ENCODE measurements around the gene VIPR2.

Gene VIPR2

GRCh38 chr7:159122276-159122675 is 22.4 kb downstream of the VIPR2 start:
- TF ChIP-seq CTCF (IDR thresholded peaks at IDR 0.05; ENCODE audit: low read depth, low read length): no peak
- DNase-seq (ENCODE audit: extremely low read depth, low read depth): no peak

- DNase-seq (ENCODE audit: extremely low read depth, low read depth): no peak
- TF ChIP-seq CTCF (IDR thresholded peaks at IDR 0.05; ENCODE audit: low read depth, low read length): no peak
Measured at GRCh38 chr7:159121476-159121875, 23.2 kb downstream of the VIPR2 start.

- TF ChIP-seq CTCF (IDR thresholded peaks at IDR 0.05; ENCODE audit: low read depth, low read length): no peak
Measured at GRCh38 chr7:159121068-159121467, 23.6 kb downstream of the VIPR2 start.

GRCh38 chr7:159120540-159120919 is 24.1 kb downstream of the VIPR2 start:
- no peak for DNase-seq (ENCODE audit: extremely low read depth, low read depth)
- no peak for TF ChIP-seq CTCF (IDR thresholded peaks at IDR 0.05; ENCODE audit: low read depth, low read length)

More at GRCh38 chr7:159121068-159121467, 23.6 kb downstream of the VIPR2 start:
- no peak for DNase-seq (ENCODE audit: extremely low read depth, low read depth)

GRCh38 chr7:159119851-159120539 is 24.7 kb downstream of the VIPR2 start:
- TF ChIP-seq CTCF (IDR thresholded peaks at IDR 0.05; ENCODE audit: low read depth, low read length): no peak
- no peak for DNase-seq (ENCODE audit: extremely low read depth, low read depth)

GRCh38 chr7:159119026-159119741 is 25.5 kb downstream of the VIPR2 start:
- no peak for DNase-seq (ENCODE audit: extremely low read depth, low read depth)
- TF ChIP-seq CTCF (IDR thresholded peaks at IDR 0.05; ENCODE audit: low read depth, low read length): no peak

GRCh38 chr7:159118623-159119022 is 26.0 kb downstream of the VIPR2 start:
- no peak for DNase-seq (ENCODE audit: extremely low read depth, low read depth)
- no peak for TF ChIP-seq CTCF (IDR thresholded peaks at IDR 0.05; ENCODE audit: low read depth, low read length)

All from AG09319 (cell line).